KMS-11 (cell line): Measurements from ENCODE around the gene PCDHA8.

Experiments used
- H2AFZ ChIP-seq: fragments of 200-600 bp; sonication (generic); 2 replicates; pipeline ENCODE4 v1.6.1; 2016; ENCODE audit warnings: antibody characterized with exemption, mixed run types, low read depth
- H3K27ac ChIP-seq: fragments of 200-600 bp; sonication (generic); 2 replicates; pipeline ENCODE4 v1.6.1; 2016; ENCODE audit warnings: mild to moderate bottlenecking, mixed run types
- H3K27me3 ChIP-seq: fragments of 200-600 bp; sonication (generic); 2 replicates; pipeline ENCODE4 v1.6.1; 2017; ENCODE audit warnings: mild to moderate bottlenecking, low read depth, mixed run types, moderate library complexity; ENCODE audit not compliant: insufficient read depth
- H3K36me3 ChIP-seq: fragments of 200-600 bp; sonication (generic); 2 replicates; pipeline ENCODE4 v1.6.1; 2017; ENCODE audit warnings: mild to moderate bottlenecking, mixed run types; ENCODE audit not compliant: insufficient read depth
- H3K4me1 ChIP-seq: fragments of 200-600 bp; sonication (generic); 2 replicates; pipeline ENCODE4 v1.6.1; 2016; ENCODE audit warnings: mild to moderate bottlenecking, low read depth, mixed run types; ENCODE audit not compliant: poor library complexity, severe bottlenecking
- H3K4me2 ChIP-seq: fragments of 200-600 bp; sonication (generic); 2 replicates; pipeline ENCODE4 v1.7.0; 2016; ENCODE audit warnings: mild to moderate bottlenecking, mixed run types
- H3K4me3 ChIP-seq: fragments of 200-600 bp; sonication (generic); IDR thresholded peaks from 2 replicates; pipeline ENCODE4 v1.6.1; 2017; ENCODE audit warnings: low read depth, low read length, mixed read lengths; ENCODE audit not compliant: insufficient read depth
- H3K79me2 ChIP-seq: fragments of 200-600 bp; sonication (generic); 2 replicates; pipeline ENCODE4 v1.6.1; 2016; ENCODE audit warnings: low read depth, mixed run types; ENCODE audit not compliant: insufficient read depth
- H3K9ac ChIP-seq: fragments of 200-600 bp; sonication (generic); 2 replicates; pipeline ENCODE4 v1.6.1; 2016; ENCODE audit warnings: mild to moderate bottlenecking, mixed run types
- H4K20me1 ChIP-seq: fragments of 200-600 bp; sonication (generic); 2 replicates; pipeline ENCODE4 v1.6.1; 2016; ENCODE audit warnings: mild to moderate bottlenecking, mixed run types; ENCODE audit not compliant: insufficient read depth
- CTCF ChIP-seq: fragments of 200-600 bp; sonication (generic); conservative IDR thresholded peaks from 2 replicates; pipeline ENCODE4 v1.6.1; 2017; ENCODE audit warnings: low read depth, mild to moderate bottlenecking, antibody characterized with exemption, low read length, moderate library complexity, mixed read lengths

Gene PCDHA8

DNA sequence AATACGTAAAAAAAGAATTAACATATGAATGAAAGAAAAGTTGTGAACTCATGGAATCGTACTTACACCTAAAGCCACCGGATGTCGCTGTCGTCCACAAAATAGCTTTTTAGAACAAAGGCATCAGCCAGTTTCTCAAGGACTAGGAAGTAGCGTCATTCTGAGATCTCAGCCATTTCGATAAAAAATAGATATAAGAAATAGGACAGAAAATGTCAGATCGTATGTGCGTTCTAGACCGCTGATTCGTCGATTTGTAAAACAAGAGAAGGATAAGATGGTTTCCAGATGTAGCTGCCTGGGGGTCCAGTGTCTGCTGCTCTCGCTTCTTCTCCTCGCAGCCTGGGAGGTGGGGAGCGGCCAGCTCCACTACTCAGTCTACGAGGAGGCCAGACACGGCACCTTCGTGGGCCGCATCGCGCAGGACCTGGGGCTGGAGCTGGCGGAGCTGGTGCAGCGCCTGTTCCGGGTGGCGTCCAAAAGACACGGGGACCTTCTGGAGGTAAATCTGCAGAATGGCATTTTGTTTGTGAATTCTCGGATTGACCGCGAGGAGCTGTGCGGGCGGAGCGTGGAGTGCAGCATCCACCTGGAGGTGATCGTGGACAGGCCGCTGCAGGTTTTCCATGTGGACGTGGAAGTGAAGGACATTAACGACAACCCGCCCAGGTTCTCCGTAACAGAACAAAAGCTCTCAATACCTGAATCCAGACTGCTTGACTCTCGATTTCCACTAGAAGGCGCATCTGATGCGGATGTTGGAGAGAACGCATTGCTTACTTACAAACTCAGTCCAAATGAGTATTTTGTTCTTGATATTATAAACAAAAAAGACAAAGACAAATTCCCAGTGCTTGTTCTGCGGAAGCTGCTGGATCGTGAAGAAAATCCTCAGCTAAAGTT, 15.0 kb downstream of the PCDHA8 start, which contains the start of gene PCDHA10:
Gene PCDHA10 (plus strand): TSS at position 126 of the 903 bp plus-strand sequence. CDS start 152 bp downstream, at position 278.
- TF ChIP-seq CTCF, result no peak; the same call in 1 of the 2 replicates
- Histone ChIP-seq H3K27me3 (no peaks in the 10 kb centered on the region), H3K9ac (no peak within 1 kb of the TSS), H3K4me3 (no peak within 1 kb of the TSS), H3K4me2 (no peak within 1 kb of the TSS), H2AFZ (no peak within 1 kb of the TSS), H4K20me1 (no peaks in the 10 kb centered on the region), H3K4me1 (no peaks in the 10 kb centered on the region), H3K36me3 (no peaks in the 10 kb centered on the region), H3K79me2 (no peaks in the 10 kb centered on the region), H3K27ac (no peak within 1 kb of the TSS)

- Histone ChIP-seq H3K4me1 (no peaks in the 10 kb centered on the region), H2AFZ (no peak overlapping the region), H4K20me1 (no peaks in the 10 kb centered on the region), H3K4me3 (no peak overlapping the region), H3K27me3 (no peaks in the 10 kb centered on the region), H3K79me2 (no peaks in the 10 kb centered on the region), H3K9ac (no peak overlapping the region), H3K27ac (no peak overlapping the region), H3K4me2 (no peak overlapping the region), H3K36me3 (no peaks in the 10 kb centered on the region)
- TF ChIP-seq CTCF, result no peak
These were observed 16.4 kb downstream of the PCDHA8 start for GRCh38 chr5:140857177-140857986.

- Histone ChIP-seq H3K27me3 (no peaks in the 10 kb centered on the region), H2AFZ (no peak overlapping the region), H4K20me1 (no peaks in the 10 kb centered on the region), H3K36me3 (no peaks in the 10 kb centered on the region), H3K4me2 (no peak overlapping the region), H3K79me2 (no peaks in the 10 kb centered on the region), H3K4me3 (no peak overlapping the region), H3K27ac (no peak overlapping the region), H3K9ac (no peak overlapping the region), H3K4me1 (no peaks in the 10 kb centered on the region)
- TF ChIP-seq CTCF, result no peak
These were observed 16.9 kb downstream of the PCDHA8 start for GRCh38 chr5:140857987-140858240.

- no peak overlapping the region for H2AFZ ChIP-seq
- no peak for TF ChIP-seq CTCF
- no peaks in the 10 kb centered on the region for H3K4me1 ChIP-seq
- no peaks in the 10 kb centered on the region for H3K27me3 ChIP-seq
- no peak overlapping the region for H3K4me3 ChIP-seq
- no peaks in the 10 kb centered on the region for H3K36me3 ChIP-seq
- H3K27ac ChIP-seq, result no peak overlapping the region
- H3K4me2 ChIP-seq, result no peak overlapping the region
- no peak overlapping the region for H3K9ac ChIP-seq
- H4K20me1 ChIP-seq, result no peaks in the 10 kb centered on the region
- H3K79me2 ChIP-seq, result no peaks in the 10 kb centered on the region
These were observed 21.7 kb downstream of the PCDHA8 start for GRCh38 chr5:140862441-140863295.
